ENCODE results near the gene SGCG.

Gene SGCG

DNA sequence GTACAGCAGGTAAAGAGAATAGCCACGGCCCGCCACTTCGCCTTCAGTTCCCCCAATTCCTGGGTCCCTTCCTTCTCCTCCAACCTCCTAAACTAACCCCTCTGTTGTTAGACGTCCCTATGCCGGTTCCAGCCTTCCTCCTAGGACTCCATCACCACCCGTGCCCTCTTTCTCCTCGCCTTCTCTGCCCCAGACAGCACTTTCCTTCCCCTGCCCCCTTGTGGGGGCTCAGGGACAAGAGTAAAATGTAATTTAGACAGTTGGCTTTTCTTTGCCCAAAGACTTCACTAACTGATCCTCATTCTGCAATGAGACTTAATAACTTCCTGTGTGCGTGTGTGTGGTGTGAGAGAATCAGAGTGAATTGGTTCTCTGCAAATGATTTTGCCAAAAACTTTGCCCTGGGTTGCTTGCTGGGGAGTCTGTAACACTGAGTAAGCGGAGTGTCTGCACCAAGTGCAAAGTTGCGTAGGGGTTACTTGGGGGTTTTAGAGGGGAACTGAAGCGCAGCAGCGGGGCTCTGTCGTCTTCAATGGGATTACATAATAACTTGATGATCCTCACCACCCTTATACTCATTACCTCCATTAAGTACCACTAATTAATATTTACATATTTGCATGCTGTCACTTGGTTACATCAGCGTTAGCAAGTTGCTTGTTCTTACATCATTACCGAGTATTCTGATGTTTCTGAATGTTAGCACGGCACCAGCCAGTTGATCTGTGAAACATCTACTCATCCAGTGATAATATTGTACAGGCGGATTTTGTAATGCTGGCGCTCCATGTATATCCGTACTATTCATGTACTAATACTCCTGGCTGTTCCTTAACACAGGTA is 19.9 kb upstream of the SGCG start:
- no peak overlapping the region for H3K27ac ChIP-seq
- no peak for DNase-seq (ENCODE audit: low spot score)
- TF ChIP-seq, protein P1, sequence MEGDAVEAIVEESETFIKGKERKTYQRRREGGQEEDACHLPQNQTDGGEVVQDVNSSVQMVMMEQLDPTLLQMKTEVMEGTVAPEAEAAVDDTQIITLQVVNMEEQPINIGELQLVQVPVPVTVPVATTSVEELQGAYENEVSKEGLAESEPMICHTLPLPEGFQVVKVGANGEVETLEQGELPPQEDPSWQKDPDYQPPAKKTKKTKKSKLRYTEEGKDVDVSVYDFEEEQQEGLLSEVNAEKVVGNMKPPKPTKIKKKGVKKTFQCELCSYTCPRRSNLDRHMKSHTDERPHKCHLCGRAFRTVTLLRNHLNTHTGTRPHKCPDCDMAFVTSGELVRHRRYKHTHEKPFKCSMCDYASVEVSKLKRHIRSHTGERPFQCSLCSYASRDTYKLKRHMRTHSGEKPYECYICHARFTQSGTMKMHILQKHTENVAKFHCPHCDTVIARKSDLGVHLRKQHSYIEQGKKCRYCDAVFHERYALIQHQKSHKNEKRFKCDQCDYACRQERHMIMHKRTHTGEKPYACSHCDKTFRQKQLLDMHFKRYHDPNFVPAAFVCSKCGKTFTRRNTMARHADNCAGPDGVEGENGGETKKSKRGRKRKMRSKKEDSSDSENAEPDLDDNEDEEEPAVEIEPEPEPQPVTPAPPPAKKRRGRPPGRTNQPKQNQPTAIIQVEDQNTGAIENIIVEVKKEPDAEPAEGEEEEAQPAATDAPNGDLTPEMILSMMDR (conservative IDR thresholded peaks at IDR 0.05; ENCODE audit: low read depth) = no peak
- POLR2A ChIA-PET (ENCODE audit: low non-redundant PET) = no interaction called here
- CTCF ChIA-PET = no interaction called here

GRCh38 chr13:23161481-23161825 is 19.3 kb upstream of the SGCG start:
- DNase-seq (ENCODE audit: low spot score) = no peak
- CTCF ChIA-PET = no interaction called here

GRCh38 chr13:23175920-23176319 is 4.9 kb upstream of the SGCG start:
- peak; percentile 15 for DNase-seq (ENCODE audit: low spot score)
- ChIA-PET CTCF (no interaction called here), POLR2A (ENCODE audit: low non-redundant PET) (no interaction called here)
- TF ChIP-seq, protein P1 (conservative IDR thresholded peaks at IDR 0.05; ENCODE audit: low read depth) = peak; percentile 51
- H3K27ac ChIP-seq = no peak overlapping the region

More at GRCh38 chr13:23161481-23161825, 19.3 kb upstream of the SGCG start:
- no peak overlapping the region for H3K27ac ChIP-seq
- POLR2A ChIA-PET (ENCODE audit: low non-redundant PET) = no interaction called here
- TF ChIP-seq, protein P1 (conservative IDR thresholded peaks at IDR 0.05; ENCODE audit: low read depth) = no peak

DNA sequence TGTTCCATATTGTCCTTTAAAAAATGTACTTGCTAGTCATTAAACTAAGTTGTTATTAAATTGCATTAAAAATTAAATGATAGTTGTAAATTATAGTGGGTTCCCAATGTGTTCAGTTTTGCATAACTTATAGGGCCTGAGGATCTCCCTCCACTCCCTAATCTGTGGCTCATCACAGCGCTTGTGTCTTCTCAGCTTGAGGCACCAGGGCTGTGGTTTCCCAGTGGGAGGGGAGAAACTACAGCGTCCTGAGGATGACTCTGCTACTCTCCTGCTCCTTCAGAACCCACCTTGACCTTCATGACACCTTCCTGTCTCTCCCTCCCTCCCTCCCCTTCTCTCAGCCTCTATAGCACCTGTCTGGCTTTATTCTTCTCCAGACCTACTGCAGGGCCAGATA is 1.4 kb downstream of the SGCG start:
- no peak for DNase-seq (ENCODE audit: low spot score)
- TF ChIP-seq, protein P1 (conservative IDR thresholded peaks at IDR 0.05; ENCODE audit: low read depth) = no peak
- CTCF ChIA-PET = no interaction called here
- no peak overlapping the region for H3K27ac ChIP-seq
- POLR2A ChIA-PET (ENCODE audit: low non-redundant PET) = no interaction called here

DNA sequence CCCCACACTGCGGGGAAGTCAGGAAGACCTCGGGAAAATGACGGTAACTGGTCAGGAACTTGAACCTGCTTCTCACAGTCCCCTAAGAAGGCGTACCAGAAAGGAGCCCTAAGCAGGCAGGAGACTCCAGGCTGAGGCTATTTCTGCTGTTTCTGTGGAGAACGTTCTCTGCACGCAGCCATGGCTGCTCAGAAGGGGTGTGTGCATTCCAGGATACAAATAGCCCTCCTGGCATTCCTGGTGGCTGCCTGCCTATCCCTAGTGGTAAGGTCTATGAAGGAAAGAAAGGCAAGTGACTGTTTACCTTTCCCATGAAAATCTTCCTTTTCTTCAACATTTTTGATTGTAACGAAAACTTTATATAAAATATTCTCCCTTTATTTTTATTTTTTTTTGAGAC is 2.5 kb downstream of the SGCG start:
- no peak overlapping the region for H3K27ac ChIP-seq
- TF ChIP-seq, protein P1 (conservative IDR thresholded peaks at IDR 0.05; ENCODE audit: low read depth) = no peak
- ChIA-PET CTCF (no interaction called here), POLR2A (ENCODE audit: low non-redundant PET) (no interaction called here)
- no peak for DNase-seq (ENCODE audit: low spot score)

- TF ChIP-seq, protein P1 (conservative IDR thresholded peaks at IDR 0.05; ENCODE audit: low read depth) = no peak
These were observed 4.8 kb downstream of the SGCG start for GRCh38 chr13:23185542-23185941.

More at GRCh38 chr13:23185542-23185941, 4.8 kb downstream of the SGCG start:
- DNase-seq (ENCODE audit: low spot score) = no peak
- POLR2A ChIA-PET (ENCODE audit: low non-redundant PET) = no interaction called here
- CTCF ChIA-PET = interaction anchor here (0.5 kb wide), 1 partner anchor 384 kb away, joined by 3 read pairs; no protein-coding TSS in a partner anchor
- H3K27ac ChIP-seq = no peak overlapping the region
